HepG2 (cell line): ENCODE data around the gene TOE1. TPM values are rescaled to one million over a fixed set of nuclear protein-coding genes. Genes with fewer than 3 reads are reported as not detected.

ENCODE experiments used
- ATAC-seq: fragments of 200-7000 bp; cut with Tn5 transposase; 3 replicates; pipeline ENCODE4 v1.9.1; 2020; ENCODE audit warnings: mild to moderate bottlenecking, moderate library complexity
- BruUV-seq: library from RNA; stranded (reverse); fragments of 400-500 nt; replicated peaks from 2 replicates; lab custom pipeline; 2021; lab: Mats Ljungman, UMichigan
- CTCF ChIA-PET: fragments of 300-600 bp; formaldehyde crosslinking; extraction: SDS; loops from one replicate; lab custom pipeline; 2021; ENCODE audit warnings: low total read pairs, inconsistent platforms, low intra/inter-chr PET ratio; lab: Yijun Ruan, JAX
- POLR2A ChIA-PET: fragments of 350-600 bp; sonication (Branson Sonifier 250); formaldehyde crosslinking; loops from one replicate; lab custom pipeline; 2020; ENCODE audit warnings: antibody characterized with exemption, inconsistent platforms; lab: Yijun Ruan, JAX
- DNase-seq: peaks from one replicate; pipeline ENCODE4 v3.0.0-alpha.2; 2015; ENCODE audit warnings: low spot score
- FAIRE-seq: peaks from 3 replicates; lab custom pipeline; 2011; peaks lifted over from hg19 to GRCh38; lab: Jason Lieb, UNC
- H2AFZ ChIP-seq: one replicate; pipeline ENCODE4 v1.6.1; 2011; ENCODE audit warnings: low read length, inconsistent platforms
- H3K27ac ChIP-seq: fragments of 300-600 bp; 3 replicates; pipeline ENCODE4 v1.8.0; 2011; ENCODE audit warnings: mixed run types, mild to moderate bottlenecking, mixed read lengths, low read length, inconsistent platforms; ENCODE audit not compliant: insufficient read depth; ENCODE audit errors: extremely low read length
- H3K27me3 ChIP-seq, 2 experiments: fragments of 200-600 bp in 1 of 2; 2 replicates in 1 of 2; 3 replicates in 1 of 2; pipeline versions ENCODE4 v1.6.0 to v1.8.0; 2011; ENCODE audit warnings: low read length in 2 of 2, mild to moderate bottlenecking in 2 of 2, moderate library complexity in 2 of 2, inconsistent platforms in 1 of 2; ENCODE audit not compliant: insufficient read depth in 2 of 2, control insufficient read depth in 1 of 2
- H3K36me3 ChIP-seq, 2 experiments: fragments of 200-600 bp in 1 of 2; replicated peaks in 1 of 2; 2 replicates in 1 of 2; 3 replicates in 1 of 2; pipeline versions ENCODE4 v1.5.1 to v1.8.0; 2011; ENCODE audit warnings: low read length in 2 of 2, inconsistent platforms in 1 of 2; ENCODE audit not compliant: insufficient read depth in 2 of 2, control insufficient read depth in 1 of 2
- H3K4me1 ChIP-seq: 2 replicates; pipeline ENCODE4 v1.5.1; 2012; ENCODE audit warnings: low read length, inconsistent platforms; ENCODE audit not compliant: insufficient read depth
- H3K4me2 ChIP-seq: 2 replicates; pipeline ENCODE4 v1.6.0; 2011; ENCODE audit warnings: low read depth, low read length, inconsistent platforms
- H3K4me3 ChIP-seq, 3 experiments: fragments of 200-600 bp in 1 of 3; sonication (generic), shearing (Covaris generic) in 1 of 3; replicated peaks in 1 of 3; 2 replicates each; pipeline ENCODE4 v1.5.1; 2011 to 2016; ENCODE audit warnings: low read length in 3 of 3, inconsistent platforms in 2 of 3, low read depth in 2 of 3, mild to moderate bottlenecking in 2 of 3, control low read depth in 1 of 3, mixed read lengths in 1 of 3; ENCODE audit not compliant: insufficient read depth in 1 of 3
- H3K79me2 ChIP-seq: one replicate; pipeline ENCODE4 v1.6.1; 2011; ENCODE audit warnings: low read length, inconsistent platforms; ENCODE audit not compliant: insufficient read depth
- H3K9ac ChIP-seq: 2 replicates; pipeline ENCODE4 v1.6.0; 2011; ENCODE audit warnings: mild to moderate bottlenecking, low read depth, low read length, inconsistent platforms; ENCODE audit not compliant: insufficient read depth
- H3K9me3 ChIP-seq: 2 replicates; pipeline ENCODE4 v1.5.1; 2012; ENCODE audit warnings: mild to moderate bottlenecking, low read length
- H4K20me1 ChIP-seq: 2 replicates; pipeline ENCODE4 v1.6.0; 2011; ENCODE audit warnings: inconsistent platforms, mild to moderate bottlenecking, low read length, moderate library complexity; ENCODE audit not compliant: insufficient read depth
- CBX1 ChIP-seq: IDR thresholded peaks from one replicate; pipeline ENCODE4 v1.6.1; 2016; ENCODE audit warnings: antibody characterized with exemption, low read depth
- MAFK ChIP-seq, 2 experiments: IDR thresholded peaks in 1 of 2; conservative IDR thresholded peaks in 1 of 2; 2 replicates each; pipeline ENCODE4 v1.6.1; 2011; ENCODE audit warnings: improper control_type of control experiment in 2 of 2, low read length in 2 of 2
- MTA1 ChIP-seq: sonication (generic); formaldehyde crosslinking; IDR thresholded peaks from 2 replicates; pipeline ENCODE4 v1.4.0; 2020; ENCODE audit warnings: missing genetic modification reagents, mild to moderate bottlenecking, borderline replicate concordance
- NONO ChIP-seq, 2 experiments: fragments of 450-650 bp in 1 of 2; sonication (generic) in 1 of 2; formaldehyde crosslinking in 1 of 2; IDR thresholded peaks in 1 of 2; conservative IDR thresholded peaks in 1 of 2; 2 replicates each; pipeline versions ENCODE4 v1.6.1 to v1.8.0; 2017 to 2022; ENCODE audit warnings: mild to moderate bottlenecking in 1 of 2, missing genetic modification reagents in 1 of 2, moderate library complexity in 1 of 2
- ZNF20 ChIP-seq: sonication (generic); formaldehyde crosslinking; IDR thresholded peaks from 2 replicates; pipeline ENCODE4 v1.4.0; 2020; ENCODE audit warnings: mild to moderate bottlenecking, moderate library complexity, missing genetic modification reagents
- ZNF292 ChIP-seq: sonication (generic); formaldehyde crosslinking; IDR thresholded peaks from 2 replicates; pipeline ENCODE4 v1.8.1; 2022; ENCODE audit warnings: mild to moderate bottlenecking, low read depth, missing genetic modification reagents, borderline replicate concordance
- ZNF33A ChIP-seq: sonication (generic); formaldehyde crosslinking; IDR thresholded peaks from 2 replicates; pipeline ENCODE4 v1.5.1; 2020; ENCODE audit warnings: missing genetic modification reagents, mild to moderate bottlenecking, moderate library complexity, borderline replicate concordance
- ZNF781 ChIP-seq: sonication (generic); formaldehyde crosslinking; IDR thresholded peaks from 2 replicates; pipeline ENCODE4 v1.5.1; 2020; ENCODE audit warnings: borderline replicate concordance, mild to moderate bottlenecking, missing genetic modification reagents; ENCODE audit errors: not compliant biosample characterization
- whole genome bisulfite sequencing: methylation state at CpG from one replicate; pipeline ENCODE4 v1.1.6; 2017; ENCODE audit warnings: low lambda C conversion rate; 5-methylcytosine and 5-hydroxymethylcytosine counted together
- in situ Hi-C: cut with HindIII; loops from 2 replicates; pipeline ENCODE4 v1.10.0; 2017; ENCODE audit warnings: low pct_unique_long_range_greater_than_20kb; ENCODE audit not compliant: extremely low pct_ligation_motif_present
- intact Hi-C: fragments of 100-400 bp; cut with micrococcal nuclease; formaldehyde crosslinking; loops from one replicate; pipeline ENCODE4 v1.10.0; 2022; ENCODE audit not compliant: unreplicated experiment
- polyA plus RNA-seq, 8 experiments: library from polyadenylated mRNA; depleted of rRNA in 3 of 8; stranded (reverse) in 7 of 8; unstranded in 1 of 8; fragments of >200 nt; fragmentation: Illumina TruSeq in 4 of 8; extraction: Trizol in 4 of 8; gene quantifications; 2 replicates each; pipeline versions ENCODE4 v1.2.1 to v1.2.3, GENCODE V29; 2011 to 2016; ENCODE audit warnings: low read depth in 4 of 8, missing spikeins in 1 of 8, mixed read lengths in 1 of 8; ENCODE audit not compliant: insufficient read depth in 1 of 8
- total RNA-seq, 5 experiments: library from RNA; depleted of rRNA; stranded (reverse); fragments of >200 nt; fragmentation: Illumina TruSeq; extraction: Trizol; gene quantifications; 2 replicates each; pipeline ENCODE4 v1.2.3, GENCODE V29; 2016; ENCODE audit warnings: low read depth in 1 of 5

TOE1 gene
- total and polyA plus RNA-seq, 2 of the 13 experiments (the other 11 are each of a cell fraction or from before 2014, with no cell fraction given): 14.1 to 19.0 TPM

- FAIRE-seq (no peak), ATAC-seq (no peak), DNase-seq (no peak)
- ChIA-PET CTCF (no interaction called here), POLR2A (interaction anchor here (1.3 kb wide), 1 partner anchor 168 kb away, joined by 3 read pairs; the partner anchor contains the start of gene PRDX1)
- H3K27ac ChIP-seq: no peak overlapping the region
- 94% methylated on average over 2 of the region's 2 CpGs for WGBS
- H3K4me3 ChIP-seq: no peak overlapping the region
- no peaks in the 10 kb centered on the region for H3K79me2 ChIP-seq
- no peaks in the 10 kb centered on the region for H4K20me1 ChIP-seq
- BruUV-seq: no TSS peak
- TF ChIP-seq ZNF20 (no peak), CBX1 (no peak), ZNF33A (CRISPR knock-in tag) (no peak)
- in situ Hi-C loops (loop anchor here (25.0 kb wide), 1 partner anchor 234 kb away; the partner anchor contains the start of gene NASP), intact Hi-C loops (no loop called here)
- no peaks in the 10 kb centered on the region for H3K36me3 ChIP-seq
- no peaks in the 10 kb centered on the region for H3K9me3 ChIP-seq
- no peaks in the 10 kb centered on the region for H3K27me3 ChIP-seq
- peaks cover 32% of the 10 kb centered on the region for H3K4me1 ChIP-seq
- no peak overlapping the region for H3K4me2 ChIP-seq
- H2AFZ ChIP-seq: no peak overlapping the region
- H3K9ac ChIP-seq: no peak overlapping the region
Observed at GRCh38 chr1:45353685-45354084, 13.7 kb downstream of the TOE1 start.

- no peaks in the 10 kb centered on the region for H3K36me3 ChIP-seq
- H3K9me3 ChIP-seq: no peaks in the 10 kb centered on the region
- H3K9ac ChIP-seq: no peak overlapping the region
- H2AFZ ChIP-seq: no peak overlapping the region
- in situ Hi-C loops: loop anchor here (5.0 to 25.0 kb wide), 2 partner anchors 137 to 232 kb away; partner anchors contain the start of genes NASP and TESK2
- no TSS peak for BruUV-seq
- H4K20me1 ChIP-seq: no peaks in the 10 kb centered on the region
- H3K4me3 ChIP-seq: no peak overlapping the region
- ChIA-PET POLR2A (interaction anchor here (2.4 to 3.1 kb wide), 2 partner anchors 14 to 136 kb away, joined by 5 to 23 read pairs; partner anchors contain the start of genes MUTYH, TESK2 and TOE1), CTCF (no interaction called here)
- intact Hi-C loops: loop anchor here (5.0 kb wide), 1 partner anchor 217 kb away; no protein-coding TSS in a partner anchor
- H3K4me2 ChIP-seq: no peak overlapping the region
- H3K4me1 ChIP-seq: peaks cover 33% of the 10 kb centered on the region
- WGBS: 94% methylated on average over 4 of the region's 4 CpGs
- no peaks in the 10 kb centered on the region for H3K27me3 ChIP-seq
- H3K79me2 ChIP-seq: no peaks in the 10 kb centered on the region
- DNase-seq: no peak
- no peak for FAIRE-seq
- peak overlapping the region; percentile 53 for H3K27ac ChIP-seq
- no peak for TF ChIP-seq ZNF292
- TF ChIP-seq MAFK (conservative IDR thresholded peaks at IDR 0.05 in 1 of 2, IDR thresholded peaks at IDR 0.05 in 1 of 2; ENCODE audit: low read length in 2 of 2): peak in 1 of 2 experiments; percentile 53; a peak in 2 of 4 replicates
- no peak for TF ChIP-seq MTA1 (CRISPR knock-in tag)
- TF ChIP-seq NONO (IDR thresholded peaks at IDR 0.05): no peak
- TF ChIP-seq NONO (CRISPR knock-in tag; conservative IDR thresholded peaks at IDR 0.05): no peak
- TF ChIP-seq ZNF781 (CRISPR knock-in tag): no peak
- no peak for ATAC-seq
Observed at GRCh38 chr1:45354838-45355237, 14.9 kb downstream of the TOE1 start.
